Suprapubic skin (tissue), 4 donors: Measurements from ENCODE around the gene HEPN1.

Source experiments
- EP300 ChIP-seq: sonication (generic); formaldehyde crosslinking; IDR thresholded peaks from one replicate; pipeline ENCODE4 v1.6.1; 2017; ENCODE audit warnings: antibody characterized with exemption
- POLR2A ChIP-seq, 2 donors: fragments of 450-650 bp; IDR thresholded peaks; one replicate each; pipeline ENCODE4 v1.6.1; 2017; ENCODE audit warnings: antibody characterized with exemption in 2 of 2, mild to moderate bottlenecking in 2 of 2, moderate library complexity in 2 of 2
- POLR2AphosphoS5 ChIP-seq, 3 donors: sonication (generic); formaldehyde crosslinking; IDR thresholded peaks; one replicate each; pipeline ENCODE4 v1.6.1; 2017; ENCODE audit warnings: antibody characterized with exemption in 3 of 3
- TF ChIP-seq, protein P1 (sequence below), 2 donors: fragments of 200-600 bp in 1 of 2; fragments of 450-650 bp in 1 of 2; sonication (generic) in 1 of 2; IDR thresholded peaks; one replicate each; pipeline ENCODE4 v1.5.1; 2016 to 2019; ENCODE audit warnings: antibody characterized with exemption in 2 of 2, mild to moderate bottlenecking in 1 of 2, moderate library complexity in 1 of 2

DNA sequence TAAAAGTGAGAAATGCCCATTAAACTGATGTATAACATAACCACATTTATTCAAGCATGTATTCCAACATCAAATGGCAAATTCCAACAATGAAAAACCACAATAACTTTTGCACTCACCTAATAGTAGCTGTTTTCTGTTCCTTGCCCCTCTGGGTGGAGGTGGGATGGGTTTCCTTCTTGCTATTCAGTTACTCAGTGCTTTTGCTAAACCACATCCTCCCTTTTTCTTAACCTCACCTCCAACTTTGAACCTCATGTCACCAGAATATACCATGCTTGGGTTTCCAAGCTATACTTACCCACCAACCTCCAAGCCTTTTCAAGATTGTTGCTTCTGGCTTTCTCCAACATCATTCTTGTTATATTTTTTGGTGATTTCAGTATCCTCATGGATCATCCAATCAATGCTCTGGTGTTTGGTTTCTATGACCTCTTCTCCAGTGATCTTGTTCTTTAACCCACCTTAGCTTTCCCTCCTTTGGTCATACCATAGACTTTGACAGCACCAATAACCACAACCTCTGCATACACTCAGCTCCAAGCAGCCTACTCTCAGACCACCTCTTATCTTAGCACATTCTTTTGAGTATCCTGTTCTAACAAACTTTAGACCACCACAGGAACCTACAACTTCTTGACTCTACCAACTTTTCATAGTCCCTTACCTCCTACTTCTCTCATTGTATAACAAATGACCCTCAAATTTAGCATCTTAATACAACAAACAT, 31.7 kb downstream of the HEPN1 start:
- TF ChIP-seq, protein P1, sequence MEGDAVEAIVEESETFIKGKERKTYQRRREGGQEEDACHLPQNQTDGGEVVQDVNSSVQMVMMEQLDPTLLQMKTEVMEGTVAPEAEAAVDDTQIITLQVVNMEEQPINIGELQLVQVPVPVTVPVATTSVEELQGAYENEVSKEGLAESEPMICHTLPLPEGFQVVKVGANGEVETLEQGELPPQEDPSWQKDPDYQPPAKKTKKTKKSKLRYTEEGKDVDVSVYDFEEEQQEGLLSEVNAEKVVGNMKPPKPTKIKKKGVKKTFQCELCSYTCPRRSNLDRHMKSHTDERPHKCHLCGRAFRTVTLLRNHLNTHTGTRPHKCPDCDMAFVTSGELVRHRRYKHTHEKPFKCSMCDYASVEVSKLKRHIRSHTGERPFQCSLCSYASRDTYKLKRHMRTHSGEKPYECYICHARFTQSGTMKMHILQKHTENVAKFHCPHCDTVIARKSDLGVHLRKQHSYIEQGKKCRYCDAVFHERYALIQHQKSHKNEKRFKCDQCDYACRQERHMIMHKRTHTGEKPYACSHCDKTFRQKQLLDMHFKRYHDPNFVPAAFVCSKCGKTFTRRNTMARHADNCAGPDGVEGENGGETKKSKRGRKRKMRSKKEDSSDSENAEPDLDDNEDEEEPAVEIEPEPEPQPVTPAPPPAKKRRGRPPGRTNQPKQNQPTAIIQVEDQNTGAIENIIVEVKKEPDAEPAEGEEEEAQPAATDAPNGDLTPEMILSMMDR (IDR thresholded peaks at IDR 0.05), result no peak
- TF ChIP-seq POLR2A (IDR thresholded peaks at IDR 0.05) (no peak), POLR2AphosphoS5 (IDR thresholded peaks at IDR 0.05) (no peak), EP300 (no peak)
